IMR-90 (cell line): Measurements from ENCODE around the gene GALNT3.

Experiments used
- CEBPB ChIP-seq: IDR thresholded peaks from 2 replicates; pipeline ENCODE4 v1.6.1; 2012; ENCODE audit warnings: low read depth, low read length, improper control_type of control experiment
- POLR2A ChIP-seq: IDR thresholded peaks from 2 replicates; pipeline ENCODE4 v1.6.1; 2012; ENCODE audit warnings: mild to moderate bottlenecking, low read depth, low read length
- TF ChIP-seq, protein P1 (sequence below): conservative IDR thresholded peaks from 2 replicates; pipeline ENCODE4 v1.5.1; 2012; ENCODE audit warnings: mild to moderate bottlenecking, low read depth, low read length, improper control_type of control experiment
- TF ChIP-seq, protein P2 (sequence below): fragments of 150-350 bp; IDR thresholded peaks from 2 replicates; pipeline ENCODE4 v1.6.1; 2017; ENCODE audit warnings: mild to moderate bottlenecking, antibody characterized with exemption, low read length, low read depth

- TF ChIP-seq POLR2A, result no peak
- TF ChIP-seq, protein P1, sequence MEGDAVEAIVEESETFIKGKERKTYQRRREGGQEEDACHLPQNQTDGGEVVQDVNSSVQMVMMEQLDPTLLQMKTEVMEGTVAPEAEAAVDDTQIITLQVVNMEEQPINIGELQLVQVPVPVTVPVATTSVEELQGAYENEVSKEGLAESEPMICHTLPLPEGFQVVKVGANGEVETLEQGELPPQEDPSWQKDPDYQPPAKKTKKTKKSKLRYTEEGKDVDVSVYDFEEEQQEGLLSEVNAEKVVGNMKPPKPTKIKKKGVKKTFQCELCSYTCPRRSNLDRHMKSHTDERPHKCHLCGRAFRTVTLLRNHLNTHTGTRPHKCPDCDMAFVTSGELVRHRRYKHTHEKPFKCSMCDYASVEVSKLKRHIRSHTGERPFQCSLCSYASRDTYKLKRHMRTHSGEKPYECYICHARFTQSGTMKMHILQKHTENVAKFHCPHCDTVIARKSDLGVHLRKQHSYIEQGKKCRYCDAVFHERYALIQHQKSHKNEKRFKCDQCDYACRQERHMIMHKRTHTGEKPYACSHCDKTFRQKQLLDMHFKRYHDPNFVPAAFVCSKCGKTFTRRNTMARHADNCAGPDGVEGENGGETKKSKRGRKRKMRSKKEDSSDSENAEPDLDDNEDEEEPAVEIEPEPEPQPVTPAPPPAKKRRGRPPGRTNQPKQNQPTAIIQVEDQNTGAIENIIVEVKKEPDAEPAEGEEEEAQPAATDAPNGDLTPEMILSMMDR, result no peak
- TF ChIP-seq, protein P2, sequence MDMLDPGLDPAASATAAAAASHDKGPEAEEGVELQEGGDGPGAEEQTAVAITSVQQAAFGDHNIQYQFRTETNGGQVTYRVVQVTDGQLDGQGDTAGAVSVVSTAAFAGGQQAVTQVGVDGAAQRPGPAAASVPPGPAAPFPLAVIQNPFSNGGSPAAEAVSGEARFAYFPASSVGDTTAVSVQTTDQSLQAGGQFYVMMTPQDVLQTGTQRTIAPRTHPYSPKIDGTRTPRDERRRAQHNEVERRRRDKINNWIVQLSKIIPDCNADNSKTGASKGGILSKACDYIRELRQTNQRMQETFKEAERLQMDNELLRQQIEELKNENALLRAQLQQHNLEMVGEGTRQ, result no peak
- no peak for TF ChIP-seq CEBPB
Observed at GRCh38 chr2:165743442-165743841, 50.6 kb downstream of the GALNT3 start.
